Left kidney (tissue), 2 donors: ENCODE data around the gene MACROD2. TPM values are rescaled to one million over a fixed set of nuclear protein-coding genes. Genes with fewer than 3 reads are reported as not detected.
A peak's percentile ranks its signal among the peaks of the same experiment; 100 is the strongest.

Experiments used
- DNase-seq: peaks from one replicate; pipeline ENCODE4 v3.0.0-alpha.2; 2013
- polyA plus RNA-seq: library from polyadenylated mRNA; unstranded; fragments of 120-200 nt; gene quantifications from one replicate; pipeline ENCODE4 v1.2.1, GENCODE V29; 2013; ENCODE audit not compliant: insufficient read length

The MACROD2 gene
- polyA plus RNA-seq, 1 donor, result 17.2 TPM

- DNase-seq, result no peak
Measured at GRCh38 chr20:15578113-15578512, 1582.8 kb downstream of the MACROD2 start.

DNA sequence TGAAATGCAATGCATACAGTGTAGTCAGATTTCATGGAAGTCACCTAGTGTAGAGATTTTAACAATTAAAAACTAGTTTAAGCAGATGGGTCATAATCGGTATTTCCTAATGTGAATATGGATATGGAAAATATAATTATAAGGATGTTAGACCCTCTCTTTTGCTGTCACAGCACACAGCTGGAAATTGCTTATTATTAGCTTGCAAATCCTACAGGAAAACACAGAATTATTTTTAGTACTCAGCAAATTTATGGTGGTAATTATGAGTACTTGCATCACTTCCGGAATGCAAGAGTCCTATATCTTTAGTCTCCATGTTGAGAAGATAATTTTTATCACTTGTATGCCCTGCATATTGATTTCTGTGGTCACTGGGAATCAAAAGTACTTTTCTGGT, 1584.4 kb downstream of the MACROD2 start:
- DNase-seq, result no peak

- no peak for DNase-seq
Measured at GRCh38 chr20:15582146-15582760, 1586.9 kb downstream of the MACROD2 start.

DNA sequence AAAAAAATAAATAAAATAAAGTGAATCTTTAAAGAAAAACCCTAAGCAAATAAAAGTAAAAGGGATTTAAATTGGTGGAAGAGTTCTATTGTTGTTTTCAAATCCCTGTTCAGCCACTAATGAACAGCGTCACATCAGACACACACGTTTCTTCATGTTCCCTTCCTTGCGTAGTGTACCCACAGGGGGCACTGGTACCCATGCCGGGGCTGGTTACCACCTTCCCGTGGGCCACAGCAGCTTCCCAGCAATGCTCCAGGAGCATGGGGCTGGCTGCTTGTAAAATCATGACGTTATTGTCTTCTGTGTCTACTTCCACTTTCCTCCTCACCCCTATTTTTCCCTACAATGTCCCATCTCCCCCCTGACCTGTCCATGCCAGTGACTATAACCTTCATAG, 1589.2 kb downstream of the MACROD2 start:
- DNase-seq, result no peak

DNA sequence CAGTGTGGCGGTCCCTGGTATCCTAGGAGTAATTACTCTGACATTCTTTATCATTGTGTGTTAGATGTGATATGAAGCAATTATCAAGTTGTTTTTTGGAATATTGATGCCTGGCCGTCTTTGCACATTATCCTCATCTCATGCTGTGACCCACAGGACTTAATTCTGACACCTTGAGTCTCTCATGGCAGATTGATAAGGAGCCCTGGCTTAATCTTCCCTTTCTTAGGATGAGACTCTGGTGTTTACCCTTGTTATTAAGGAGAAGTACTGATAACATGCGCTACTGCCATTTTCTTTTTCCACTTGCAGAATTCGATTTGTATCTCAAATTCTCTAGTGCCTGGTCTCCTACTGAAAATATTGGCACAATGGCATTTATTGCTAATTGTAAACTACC, 1597.8 kb downstream of the MACROD2 start:
- DNase-seq, result no peak

GRCh38 chr20:15594158-15594695, 1598.9 kb downstream of the MACROD2 start:
- no peak for DNase-seq

DNA sequence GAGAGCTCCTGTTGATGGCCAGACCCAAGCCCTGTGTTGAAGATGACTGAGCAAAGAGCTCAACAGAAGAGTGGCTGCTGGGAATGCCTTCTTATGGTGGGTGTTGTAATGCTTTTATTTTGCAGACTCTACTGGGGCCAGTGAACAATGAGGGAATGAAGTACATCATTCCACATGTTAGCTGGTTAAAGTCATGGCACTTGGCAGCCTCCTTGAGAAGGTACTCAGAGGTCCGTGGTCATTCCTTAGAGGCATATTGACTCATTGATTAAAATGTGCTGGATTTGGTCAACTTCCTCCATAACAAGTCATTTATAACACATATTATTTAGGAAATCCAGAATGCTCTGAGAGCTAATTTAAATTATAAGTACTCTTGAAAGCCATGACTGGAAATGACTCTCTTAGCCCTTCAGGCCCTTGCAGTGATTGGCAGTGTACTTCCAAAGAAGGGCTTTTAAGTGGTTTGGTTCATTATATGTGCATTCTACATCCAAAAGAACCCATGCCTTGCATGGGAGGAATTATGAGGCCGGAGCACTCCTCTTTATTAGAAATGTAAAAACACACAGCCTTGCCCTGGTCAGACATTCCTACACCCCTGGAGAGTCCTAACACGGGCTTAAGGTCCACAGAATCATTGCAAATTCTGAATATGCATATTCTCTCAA, 1601.0 kb downstream of the MACROD2 start:
- no peak for DNase-seq

- no peak for DNase-seq
Measured at GRCh38 chr20:15597306-15597705, 1602.0 kb downstream of the MACROD2 start.

- no peak for DNase-seq
Measured at GRCh38 chr20:15599961-15600360, 1604.6 kb downstream of the MACROD2 start.

DNA sequence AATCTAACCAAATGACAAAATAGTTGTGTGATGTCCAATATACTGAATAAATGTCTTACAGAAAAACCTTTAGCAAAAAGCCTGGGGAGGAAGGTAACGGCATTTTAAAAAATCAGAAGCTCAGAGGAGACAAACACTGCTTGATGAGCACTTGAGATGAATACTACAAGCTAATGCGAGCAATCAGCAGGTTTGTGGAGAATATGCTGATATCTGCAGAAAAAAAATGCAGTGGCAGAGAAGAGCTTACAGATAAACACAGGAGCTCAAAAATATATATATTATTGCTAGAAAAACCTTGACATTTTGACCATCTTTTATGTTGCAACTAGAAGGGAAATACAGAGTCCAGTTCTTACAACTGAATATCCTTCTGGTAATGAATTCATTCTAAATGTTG, 1605.2 kb downstream of the MACROD2 start:
- DNase-seq, result no peak

DNA sequence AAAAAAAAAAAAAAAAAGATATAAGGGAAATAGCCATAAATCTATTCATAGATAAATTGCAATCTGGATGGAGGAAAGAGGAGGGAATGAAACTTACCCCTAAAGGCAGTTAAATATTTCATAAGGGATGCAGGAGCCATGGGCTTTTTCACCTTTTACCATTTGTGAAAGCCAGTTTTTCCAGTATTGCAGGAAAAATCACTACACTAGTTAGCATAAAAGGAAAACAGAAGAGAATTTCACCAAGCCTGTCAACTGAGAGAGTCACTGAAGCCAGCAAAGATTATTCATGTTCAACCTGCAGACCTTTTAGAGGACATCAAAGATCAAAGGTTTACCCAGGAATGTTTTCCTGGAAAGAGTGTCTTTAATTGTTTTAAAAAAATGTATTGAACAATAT, 1608.2 kb downstream of the MACROD2 start:
- peak; percentile 33 for DNase-seq

GRCh38 chr20:15603978-15604805, 1608.9 kb downstream of the MACROD2 start:
- no peak for DNase-seq

DNA sequence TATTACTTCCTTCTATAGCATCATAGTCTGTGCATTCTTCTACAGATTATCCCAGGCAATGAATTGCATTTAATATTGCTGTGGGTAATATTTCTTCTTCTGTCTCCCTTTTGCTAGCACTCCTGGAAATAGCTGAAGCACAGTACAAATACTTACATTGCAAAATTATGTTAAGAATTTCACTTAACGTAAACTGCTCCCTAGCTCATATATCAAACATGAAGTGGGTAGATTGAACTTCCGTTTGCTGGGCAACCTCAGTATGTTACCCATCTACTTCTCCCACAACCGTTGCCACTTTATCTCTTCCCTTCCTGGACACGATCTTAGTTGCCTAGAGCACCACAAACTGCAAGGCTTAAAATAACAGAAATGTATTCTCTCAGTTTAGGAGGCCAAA, 1614.6 kb downstream of the MACROD2 start:
- DNase-seq, result no peak

- no peak for DNase-seq
Measured at GRCh38 chr20:15610787-15611186, 1615.5 kb downstream of the MACROD2 start.

DNA sequence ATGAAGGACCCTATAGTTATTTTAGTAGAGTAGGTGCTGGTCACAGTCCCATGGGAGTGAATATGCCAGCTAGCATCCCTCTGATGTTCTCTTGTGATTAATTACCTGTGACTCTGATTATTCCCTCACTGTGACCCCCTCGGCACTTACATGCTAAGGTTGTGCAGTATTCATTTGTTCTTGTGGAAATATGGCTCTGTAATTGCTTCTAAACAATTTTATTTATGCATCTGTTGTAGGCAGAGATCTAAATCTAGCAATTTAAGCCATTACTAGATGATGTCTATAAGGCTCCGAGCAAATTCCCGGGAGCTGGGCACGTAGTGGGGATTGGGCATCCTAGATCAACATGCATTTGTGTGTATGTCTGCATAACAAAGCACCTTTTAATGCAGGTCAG, 1616.2 kb downstream of the MACROD2 start:
- DNase-seq, result no peak

- no peak for DNase-seq
Measured at GRCh38 chr20:15612198-15612597, 1616.9 kb downstream of the MACROD2 start.

DNA sequence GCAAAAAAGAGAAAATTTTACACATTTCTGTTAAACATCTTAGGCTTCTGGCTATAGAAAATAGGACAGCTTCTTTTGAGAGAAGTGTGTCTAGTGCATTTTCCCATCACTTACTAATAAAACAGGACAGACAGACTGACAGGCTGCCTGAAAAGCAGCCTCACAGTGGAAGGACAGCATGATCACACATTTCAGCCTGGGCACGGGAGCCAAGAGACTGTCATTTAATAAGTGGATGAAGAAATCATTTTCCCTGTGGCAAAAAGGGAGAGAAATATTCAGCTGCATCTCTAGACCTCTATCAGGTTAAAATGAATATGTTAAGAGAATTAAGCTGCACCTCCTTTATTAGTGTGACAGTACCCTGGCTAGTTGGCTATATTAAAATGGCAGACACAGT, 1617.5 kb downstream of the MACROD2 start:
- DNase-seq, result no peak

GRCh38 chr20:15613530-15613929, 1618.2 kb downstream of the MACROD2 start:
- DNase-seq, result no peak

- DNase-seq, result no peak
Measured at GRCh38 chr20:15616626-15617025, 1621.3 kb downstream of the MACROD2 start.

GRCh38 chr20:15618110-15618509, 1622.8 kb downstream of the MACROD2 start:
- no peak for DNase-seq

DNA sequence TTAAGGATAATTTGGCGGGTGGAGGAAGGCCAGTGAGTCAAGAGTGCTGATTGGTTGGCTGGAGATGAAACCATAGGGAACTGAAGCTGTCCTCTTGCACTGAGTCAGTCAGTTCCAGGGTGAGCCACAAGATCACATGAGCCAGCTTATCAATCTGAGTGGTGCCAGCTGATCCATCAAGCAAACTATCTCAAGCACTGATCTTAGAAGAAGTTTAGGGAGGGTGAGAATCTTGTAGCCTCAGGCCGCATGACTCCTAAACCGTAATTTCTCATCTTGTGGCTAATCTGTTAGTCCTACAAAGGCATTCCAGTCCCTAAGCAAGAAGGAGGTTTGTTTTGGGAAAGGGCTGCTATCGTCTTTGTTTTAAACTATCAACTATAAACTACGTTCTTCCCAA, 1623.6 kb downstream of the MACROD2 start:
- DNase-seq, result no peak

- DNase-seq, result no peak
Measured at GRCh38 chr20:15619341-15619740, 1624.0 kb downstream of the MACROD2 start.

- no peak for DNase-seq
Measured at GRCh38 chr20:15619816-15620215, 1624.5 kb downstream of the MACROD2 start.
